ENCODE measurements around the gene WDR49. TPM values are rescaled to one million over a fixed set of nuclear protein-coding genes. Genes with fewer than 3 reads are reported as not detected.

WDR49 gene
- total RNA-seq, 2 experiments from 2014 or later = 0.42 to 1.1 TPM

DNA sequence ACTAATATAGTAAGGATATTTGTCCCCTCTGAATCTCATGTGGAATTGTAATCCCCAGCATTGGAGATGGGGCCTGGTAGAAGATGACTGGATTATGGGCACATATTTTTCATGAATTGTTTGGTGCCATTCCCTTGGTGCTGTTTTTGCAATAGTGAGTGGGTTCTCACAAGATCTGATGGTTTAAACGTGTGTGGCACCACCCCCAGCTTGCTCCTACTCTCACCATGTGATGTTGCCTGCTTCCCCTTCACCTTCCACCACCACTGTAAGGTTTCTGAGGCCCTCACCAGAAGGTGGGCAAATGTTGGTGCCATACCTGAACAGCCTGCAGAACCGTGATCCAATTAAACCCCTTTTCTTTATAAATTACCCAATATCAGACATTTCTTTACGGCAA is 151.8 kb downstream of the WDR49 start:
- TF ChIP-seq, protein P1, sequence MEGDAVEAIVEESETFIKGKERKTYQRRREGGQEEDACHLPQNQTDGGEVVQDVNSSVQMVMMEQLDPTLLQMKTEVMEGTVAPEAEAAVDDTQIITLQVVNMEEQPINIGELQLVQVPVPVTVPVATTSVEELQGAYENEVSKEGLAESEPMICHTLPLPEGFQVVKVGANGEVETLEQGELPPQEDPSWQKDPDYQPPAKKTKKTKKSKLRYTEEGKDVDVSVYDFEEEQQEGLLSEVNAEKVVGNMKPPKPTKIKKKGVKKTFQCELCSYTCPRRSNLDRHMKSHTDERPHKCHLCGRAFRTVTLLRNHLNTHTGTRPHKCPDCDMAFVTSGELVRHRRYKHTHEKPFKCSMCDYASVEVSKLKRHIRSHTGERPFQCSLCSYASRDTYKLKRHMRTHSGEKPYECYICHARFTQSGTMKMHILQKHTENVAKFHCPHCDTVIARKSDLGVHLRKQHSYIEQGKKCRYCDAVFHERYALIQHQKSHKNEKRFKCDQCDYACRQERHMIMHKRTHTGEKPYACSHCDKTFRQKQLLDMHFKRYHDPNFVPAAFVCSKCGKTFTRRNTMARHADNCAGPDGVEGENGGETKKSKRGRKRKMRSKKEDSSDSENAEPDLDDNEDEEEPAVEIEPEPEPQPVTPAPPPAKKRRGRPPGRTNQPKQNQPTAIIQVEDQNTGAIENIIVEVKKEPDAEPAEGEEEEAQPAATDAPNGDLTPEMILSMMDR (IDR thresholded peaks at IDR 0.05) = no peak
- Mint-ChIP-seq H3K27me3 (no peaks in the 10 kb centered on the region), H3K27ac (no peak overlapping the region), H3K9me3 (no peaks in the 10 kb centered on the region), H3K36me3 (ENCODE audit: low read depth) (no peaks in the 10 kb centered on the region), H3K4me3 (no peak overlapping the region), H3K4me1 (ENCODE audit: low read depth) (no peaks in the 10 kb centered on the region)
- H3K27me3 ChIP-seq (ENCODE audit: control insufficient read depth in 1 of 2, insufficient read depth in 2 of 2, low read length in 2 of 2) = no peaks in the 10 kb centered on the region
- DNase-seq (no peak), ATAC-seq (ENCODE audit: poor library complexity) (no peak)
- no peaks in the 10 kb centered on the region for H3K9me3 ChIP-seq (ENCODE audit: control insufficient read depth in 1 of 2, insufficient read depth in 1 of 2, low read length in 2 of 2)
- no peaks in the 10 kb centered on the region for H3K4me1 ChIP-seq (ENCODE audit: insufficient read depth, low read length)
- H3K27ac ChIP-seq (ENCODE audit: low read depth in 1 of 2, low read length in 2 of 2) = no peak overlapping the region
- ChIA-PET CTCF (no interaction called here), POLR2A (no interaction called here)
- no peak overlapping the region for H3K4me3 ChIP-seq (ENCODE audit: low read length)
- intact Hi-C loops (cut with DNase I, micrococcal nuclease) = no loop called here
- H3K36me3 ChIP-seq (ENCODE audit: insufficient read depth, low read length) = no peaks in the 10 kb centered on the region

DNA sequence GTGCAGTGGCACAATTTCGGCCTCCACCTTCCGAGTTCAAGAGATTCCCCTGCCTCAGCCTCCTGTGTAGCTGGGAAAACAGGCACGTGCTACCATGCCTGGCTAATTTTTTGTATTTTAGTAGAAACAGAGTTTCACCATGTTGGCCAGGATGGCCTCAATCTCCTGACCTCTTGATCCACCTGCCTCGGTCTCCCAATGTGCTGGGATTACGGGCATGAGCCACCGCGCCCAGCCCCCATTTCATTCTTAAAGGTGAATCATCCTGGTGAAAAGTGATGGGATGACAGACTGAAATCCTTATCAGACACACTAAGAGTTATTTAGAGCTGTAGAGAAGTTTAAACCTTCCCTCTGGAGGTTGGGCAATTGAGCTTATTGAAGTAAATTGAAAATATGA is 155.8 kb downstream of the WDR49 start:
- Mint-ChIP-seq H3K27me3 (no peaks in the 10 kb centered on the region), H3K27ac (no peak overlapping the region), H3K4me1 (ENCODE audit: low read depth) (no peaks in the 10 kb centered on the region), H3K4me3 (no peak overlapping the region), H3K36me3 (ENCODE audit: low read depth) (no peaks in the 10 kb centered on the region), H3K9me3 (no peaks in the 10 kb centered on the region)
- no peak for ATAC-seq (ENCODE audit: poor library complexity)
- Histone ChIP-seq H3K9me3 (ENCODE audit: control insufficient read depth in 1 of 2, insufficient read depth in 1 of 2, low read length in 2 of 2) (no peaks in the 10 kb centered on the region), H3K27me3 (ENCODE audit: control insufficient read depth in 1 of 2, insufficient read depth in 2 of 2, low read length in 2 of 2) (no peaks in the 10 kb centered on the region), H3K4me1 (ENCODE audit: insufficient read depth, low read length) (no peaks in the 10 kb centered on the region), H3K4me3 (ENCODE audit: low read length) (no peak overlapping the region), H3K36me3 (ENCODE audit: insufficient read depth, low read length) (no peaks in the 10 kb centered on the region), H3K27ac (ENCODE audit: low read depth in 1 of 2, low read length in 2 of 2) (no peak overlapping the region)
- ChIA-PET CTCF (no interaction called here), POLR2A (no interaction called here)
- intact Hi-C loops (cut with DNase I, micrococcal nuclease) = no loop called here
- no peak for DNase-seq
- TF ChIP-seq, protein P1 (IDR thresholded peaks at IDR 0.05) = no peak

DNA sequence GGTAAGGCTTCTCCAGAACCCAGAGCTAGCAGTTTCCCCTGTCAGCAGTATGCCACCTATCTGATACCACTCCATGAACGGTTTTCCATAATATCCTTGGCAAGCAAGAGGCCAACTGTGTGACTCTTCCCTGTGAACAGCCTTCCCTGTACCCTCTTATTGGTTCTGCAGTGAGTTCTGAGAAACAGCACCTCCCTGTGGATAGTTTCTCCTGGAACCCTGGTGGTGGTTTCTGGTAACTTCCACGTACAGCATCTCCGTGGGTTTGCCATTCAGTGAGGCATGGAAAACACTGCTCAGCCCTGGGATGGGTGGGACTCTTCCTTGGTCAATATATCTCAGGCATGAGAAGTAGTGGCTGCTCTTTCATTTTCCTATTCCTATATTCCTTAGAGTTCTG is 160.5 kb downstream of the WDR49 start:
- Histone ChIP-seq H3K36me3 (ENCODE audit: insufficient read depth, low read length) (no peaks in the 10 kb centered on the region), H3K4me3 (ENCODE audit: low read length) (no peak overlapping the region), H3K27ac (ENCODE audit: low read depth in 1 of 2, low read length in 2 of 2) (no peak overlapping the region), H3K27me3 (ENCODE audit: control insufficient read depth in 1 of 2, insufficient read depth in 2 of 2, low read length in 2 of 2) (no peaks in the 10 kb centered on the region), H3K9me3 (ENCODE audit: control insufficient read depth in 1 of 2, insufficient read depth in 1 of 2, low read length in 2 of 2) (no peaks in the 10 kb centered on the region), H3K4me1 (ENCODE audit: insufficient read depth, low read length) (no peaks in the 10 kb centered on the region)
- Mint-ChIP-seq H3K4me1 (ENCODE audit: low read depth) (no peaks in the 10 kb centered on the region), H3K4me3 (no peak overlapping the region), H3K9me3 (no peaks in the 10 kb centered on the region), H3K27ac (no peak overlapping the region), H3K36me3 (ENCODE audit: low read depth) (no peaks in the 10 kb centered on the region), H3K27me3 (peaks cover 5% of the 10 kb centered on the region)
- ChIA-PET POLR2A (no interaction called here), CTCF (no interaction called here)
- ATAC-seq (ENCODE audit: poor library complexity) (no peak), DNase-seq (no peak)
- intact Hi-C loops (cut with DNase I, micrococcal nuclease) = no loop called here
- TF ChIP-seq, protein P1 (IDR thresholded peaks at IDR 0.05) = no peak
